HG02973 (cell line): ENCODE data around the gene VPS37C.
"Not testable (repeated sequence)": the region's sequence is repeated elsewhere in the genome, so short reads cannot be mapped to it uniquely, and the experiment has no call there.

Experiments used
- ATAC-seq: cut with Tn5 transposase; IDR thresholded peaks from one replicate; pipeline ENCODE4 v1.9.1; 2021; ENCODE audit warnings: moderate library complexity; ENCODE audit not compliant: unreplicated experiment

VPS37C gene

DNA sequence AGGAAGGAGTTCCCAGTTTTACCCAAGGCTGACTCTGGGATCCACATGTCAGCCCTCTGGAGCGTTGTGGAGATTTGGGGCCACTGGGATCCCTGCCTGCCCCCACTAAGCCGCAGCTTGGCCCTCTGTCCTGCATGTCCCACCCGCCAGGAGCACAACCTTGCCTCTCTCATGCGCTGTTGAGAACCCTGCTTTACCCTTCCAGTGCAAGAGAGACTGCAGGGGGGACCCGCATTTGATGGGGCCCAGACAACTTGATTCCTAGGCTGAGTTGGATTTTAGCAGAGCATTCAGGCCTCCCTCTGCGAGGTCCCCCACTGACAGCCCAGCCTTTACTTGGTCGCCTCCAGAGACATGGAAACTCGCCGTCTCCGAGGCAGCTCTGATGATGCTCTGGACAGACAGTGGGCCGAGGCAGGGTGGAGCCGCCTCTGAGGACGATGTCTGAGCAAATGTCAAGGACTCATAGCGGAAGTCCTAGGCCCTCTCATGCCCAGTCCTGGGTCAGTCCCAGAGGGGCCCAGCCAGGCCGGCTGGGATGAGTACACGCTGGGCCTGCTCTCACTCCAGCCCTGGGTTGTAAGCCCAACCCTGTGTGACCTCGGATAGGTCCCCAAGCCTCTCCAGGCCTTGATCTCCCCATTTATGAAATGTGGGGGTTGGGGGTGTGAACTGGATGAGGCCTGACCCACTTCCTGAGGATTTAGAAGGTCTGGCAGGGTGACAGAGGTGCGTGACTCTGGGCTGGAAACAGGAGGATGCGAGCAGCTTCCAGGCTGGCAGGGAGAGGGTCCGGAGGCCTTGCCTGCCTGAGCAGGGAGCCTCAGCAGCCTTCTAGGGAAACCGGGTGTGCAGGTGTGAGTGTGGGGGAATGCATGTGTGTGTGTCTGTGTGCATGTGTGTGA is 58.3 kb downstream of the VPS37C start:
- ATAC-seq = no peak

DNA sequence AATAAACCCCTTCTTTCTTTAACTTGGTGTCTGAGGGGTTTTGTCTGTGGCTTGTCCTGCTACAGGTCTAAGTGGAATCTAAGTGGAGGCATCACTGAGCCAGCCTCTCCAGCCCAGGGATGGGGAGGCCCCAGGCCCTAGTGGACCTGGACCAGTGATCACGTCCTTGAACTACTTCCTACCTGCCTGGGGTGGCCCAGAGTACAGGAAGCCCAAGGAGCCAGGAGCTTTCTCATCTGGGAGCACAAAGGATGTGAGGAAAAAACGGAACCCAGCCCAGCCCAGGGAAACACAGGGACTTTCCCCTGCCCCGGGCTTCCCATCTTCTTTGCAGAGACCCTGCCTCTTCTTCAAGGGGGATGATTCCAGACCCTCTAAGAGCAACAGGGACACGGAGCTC is 62.4 kb downstream of the VPS37C start:
- ATAC-seq = no peak

DNA sequence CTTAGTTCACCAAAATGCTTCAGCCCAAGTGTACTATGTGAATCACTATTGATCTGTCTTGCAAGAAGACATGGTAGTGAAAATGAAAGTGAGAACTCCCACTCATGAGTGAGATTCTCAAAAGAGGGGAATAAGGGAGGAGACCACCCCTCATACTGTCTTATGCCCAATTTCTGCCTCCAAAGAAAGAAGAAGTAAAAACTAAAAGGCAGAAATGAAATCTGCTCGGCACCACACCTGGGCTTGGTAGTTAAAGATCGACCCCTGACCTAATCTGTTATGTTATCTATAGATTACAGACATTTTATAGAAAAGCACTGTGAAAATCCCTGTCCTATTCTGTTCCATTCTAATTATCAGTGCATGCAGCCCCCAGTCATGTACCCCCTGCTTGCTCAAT is 63.0 kb downstream of the VPS37C start:
- not testable (repeated sequence) for ATAC-seq

DNA sequence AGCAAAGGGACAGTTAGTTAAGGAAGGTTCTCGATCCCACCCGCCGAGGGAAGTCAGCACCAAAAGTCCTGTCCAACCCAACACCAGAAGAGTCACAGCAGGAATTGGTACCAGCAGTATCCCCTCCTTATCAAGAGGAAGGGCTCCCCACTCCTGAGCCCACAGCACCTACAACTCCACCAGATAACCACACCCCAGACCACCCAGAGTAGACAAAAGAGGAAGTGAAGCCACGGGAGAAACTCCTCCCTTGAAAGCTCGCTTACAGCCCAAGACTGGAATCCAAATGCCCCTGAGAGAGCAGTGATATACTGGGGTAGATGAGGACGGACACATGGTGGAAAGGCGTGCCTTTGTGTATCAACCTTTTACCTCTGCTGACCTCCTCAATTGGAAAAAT is 66.2 kb downstream of the VPS37C start:
- no peak for ATAC-seq

DNA sequence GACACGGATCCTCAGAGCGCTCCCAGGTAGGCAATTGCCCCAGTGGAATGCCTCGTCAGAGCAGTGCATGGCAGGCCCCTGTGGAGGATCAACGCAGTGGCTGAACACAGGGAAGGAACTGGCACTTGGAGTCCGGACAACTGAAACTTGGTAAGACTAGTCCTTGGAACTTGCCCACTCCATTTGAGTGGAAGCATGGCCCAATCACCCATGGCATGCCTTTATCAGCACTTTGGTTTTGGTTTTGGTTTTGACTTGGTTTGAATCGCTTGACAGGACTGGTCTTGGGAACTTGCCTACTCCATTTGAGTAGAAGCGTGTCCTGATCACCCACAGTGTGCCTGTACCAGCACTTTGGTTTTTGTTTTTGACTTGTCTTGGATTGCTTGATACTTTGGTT is 67.1 kb downstream of the VPS37C start:
- not testable (repeated sequence) for ATAC-seq

DNA sequence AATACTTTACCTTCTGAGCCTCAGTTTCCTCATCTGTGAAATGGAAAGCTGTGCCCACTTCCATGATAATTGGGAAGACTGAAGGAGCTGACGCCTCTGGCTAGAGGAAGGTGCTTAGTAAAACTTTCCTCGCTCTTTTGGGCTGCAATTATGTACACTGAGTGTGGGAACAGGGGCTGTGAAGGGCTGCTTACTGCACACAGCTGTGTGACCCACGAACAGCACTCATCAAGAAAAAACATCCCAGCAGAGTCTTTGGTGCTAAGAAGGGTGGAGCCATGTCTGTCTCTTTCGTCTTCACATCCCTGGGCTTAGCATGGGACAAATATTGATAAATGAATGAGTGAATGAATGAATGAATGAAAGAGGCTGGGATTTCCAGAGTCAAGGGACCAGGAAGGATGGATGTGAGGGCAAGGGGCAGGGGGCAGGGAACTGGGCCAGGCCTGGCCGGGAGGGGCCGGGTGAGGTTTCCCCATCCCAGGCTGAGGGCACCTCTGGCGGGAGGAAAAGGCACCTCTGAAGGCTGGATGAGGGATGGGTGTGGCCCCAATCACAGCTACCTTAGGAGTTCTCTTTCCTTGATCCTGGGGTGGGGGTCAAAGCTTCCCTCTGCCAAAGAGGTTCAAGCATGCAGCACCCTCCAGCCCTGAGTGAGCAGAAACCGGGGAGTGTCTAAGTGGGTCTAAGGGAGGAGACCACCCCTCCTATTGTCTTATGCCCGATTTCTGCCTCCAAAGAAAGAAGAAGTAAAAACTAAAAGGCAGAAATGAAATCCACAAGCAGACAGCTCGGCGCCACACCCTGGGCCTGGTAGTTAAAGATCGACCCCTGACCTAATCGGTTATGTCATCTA is 68.1 kb downstream of the VPS37C start:
- ATAC-seq = no peak

DNA sequence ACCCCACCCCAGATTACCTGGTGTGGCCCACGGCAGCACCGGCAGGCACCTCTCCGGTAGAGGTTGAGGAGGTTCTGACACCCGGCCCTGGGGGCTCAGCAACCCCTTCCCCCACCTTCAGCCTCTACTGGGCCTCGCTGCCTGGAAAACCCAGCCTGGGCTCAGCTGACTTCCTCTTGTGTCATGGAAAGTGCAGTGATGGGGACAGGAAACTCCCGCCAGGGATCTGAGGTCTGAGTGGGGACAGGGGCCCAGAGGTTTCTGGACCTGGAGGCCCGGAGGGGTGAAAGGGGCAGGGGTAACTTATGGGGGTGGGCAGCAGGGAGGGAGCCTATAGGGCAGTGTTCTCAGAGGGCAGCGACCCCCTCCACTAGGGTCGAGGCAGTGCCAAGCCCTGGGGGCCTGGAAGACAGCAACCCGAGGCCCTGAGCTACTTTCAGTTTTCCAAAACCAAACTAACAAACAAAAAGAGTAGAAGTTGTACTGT is 68.9 kb downstream of the VPS37C start:
- peak; percentile 47 for ATAC-seq

DNA sequence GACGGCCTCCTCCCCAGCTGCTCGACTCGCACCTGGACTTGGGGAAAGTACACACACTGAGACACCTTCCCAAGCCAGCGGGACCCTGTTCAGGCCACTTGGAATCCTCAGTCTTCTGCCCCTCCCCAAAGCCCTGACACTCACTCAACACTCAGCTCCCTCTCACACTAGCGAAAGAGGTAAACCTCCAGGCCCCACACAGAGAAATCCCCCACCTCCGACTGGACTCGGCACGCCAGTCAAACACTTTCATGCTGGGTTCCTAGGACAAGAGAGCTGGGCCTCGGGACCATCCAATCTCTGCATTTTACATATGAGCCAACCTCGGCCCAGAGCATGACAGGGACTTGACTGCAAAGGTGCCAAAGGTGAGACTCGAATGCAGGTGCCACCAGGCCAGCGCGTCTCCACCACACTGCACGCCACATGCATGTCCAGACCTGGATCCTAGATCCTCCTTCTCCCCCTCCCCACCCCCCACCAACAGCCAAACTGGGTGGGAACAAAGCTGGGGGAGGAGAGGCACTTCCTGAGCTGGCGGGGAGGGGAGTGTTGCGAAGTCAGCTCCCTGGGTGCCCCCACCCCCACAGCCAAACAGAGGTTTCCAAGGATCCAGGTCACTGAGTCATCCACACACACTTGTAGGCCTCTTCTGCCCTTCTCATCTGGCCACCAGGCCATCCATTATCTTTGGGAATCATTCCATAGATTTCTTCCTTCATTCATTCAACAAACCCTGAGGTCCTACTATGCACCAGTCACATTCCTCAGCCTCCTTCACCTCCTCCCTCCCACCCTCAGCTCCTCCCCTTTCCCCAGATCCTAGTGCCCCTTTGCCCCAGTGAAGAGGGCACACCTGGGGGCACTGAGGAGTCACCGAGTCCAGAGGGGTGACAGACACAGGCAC is 69.6 kb downstream of the VPS37C start:
- ATAC-seq = no peak

DNA sequence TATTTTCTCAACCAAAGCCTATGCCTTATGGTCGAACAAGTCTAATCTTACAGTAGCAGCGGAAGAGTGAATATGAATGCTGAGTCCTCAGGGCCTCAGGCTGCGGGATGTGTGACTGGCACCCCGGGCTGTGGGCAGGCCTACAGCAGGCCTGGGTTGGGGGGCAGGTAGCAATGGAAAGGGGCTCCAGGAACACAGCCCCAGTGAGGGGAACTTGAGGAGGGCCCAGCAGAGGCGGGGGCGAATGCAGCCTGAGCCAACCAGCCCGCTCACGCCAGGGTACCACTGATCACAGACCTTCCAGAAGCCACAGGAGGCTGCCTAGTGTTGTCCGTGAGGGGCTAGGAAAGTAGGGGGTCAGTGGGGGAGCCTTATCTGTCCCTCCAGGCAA is 70.2 kb downstream of the VPS37C start:
- no peak for ATAC-seq

DNA sequence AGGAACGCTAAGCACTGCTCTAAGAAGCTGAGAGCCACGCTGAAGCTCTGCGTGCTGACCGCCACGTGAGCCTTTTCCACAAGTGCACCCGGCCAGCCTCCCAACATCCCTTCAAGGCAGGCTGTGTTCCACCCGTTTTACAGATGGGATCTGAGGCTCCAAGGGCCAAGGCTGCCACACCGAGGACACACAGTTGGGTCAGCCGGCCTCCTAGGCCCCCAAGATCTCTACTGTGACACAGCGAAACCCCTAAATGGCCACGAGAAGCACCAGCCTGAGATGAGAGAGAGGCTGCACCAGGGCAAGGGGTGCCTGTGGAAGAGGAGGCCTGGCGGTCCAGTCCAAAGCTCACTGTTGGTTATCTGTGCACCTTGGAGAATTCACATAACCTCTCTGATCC is 70.7 kb downstream of the VPS37C start:
- ATAC-seq = no peak

DNA sequence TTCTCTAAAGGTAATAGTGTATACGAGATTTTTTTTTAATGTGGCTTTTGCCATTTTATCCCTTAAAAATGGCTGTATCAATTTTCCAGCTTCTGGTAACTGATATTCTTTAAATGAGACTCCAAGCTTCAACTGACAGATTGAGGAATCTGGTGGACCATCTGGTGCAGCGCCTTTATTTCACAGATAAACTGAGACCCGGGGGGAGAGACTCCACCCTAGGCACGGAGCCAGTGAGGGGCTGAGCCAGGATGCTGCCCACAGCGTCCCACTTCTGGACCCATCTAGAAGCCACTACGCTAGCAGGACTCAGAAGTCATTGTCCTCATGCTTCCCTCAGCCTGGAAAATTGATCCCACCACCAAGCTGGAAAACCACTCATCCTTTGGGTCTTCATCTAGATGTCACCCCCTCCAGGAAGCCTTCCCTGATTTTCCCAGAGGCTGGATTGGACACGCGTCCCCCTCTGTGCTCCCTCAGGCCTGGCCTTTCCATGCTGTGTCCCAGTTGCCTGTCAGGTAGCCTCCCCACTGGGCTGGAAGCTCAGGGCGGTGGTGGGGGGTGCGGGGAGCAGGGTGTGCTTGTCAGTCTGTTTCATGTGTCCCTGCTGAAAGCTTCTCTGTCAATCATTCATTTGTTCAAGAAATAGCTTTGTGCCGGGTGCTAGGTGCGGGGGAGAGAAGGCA is 71.3 kb downstream of the VPS37C start:
- ATAC-seq = no peak

DNA sequence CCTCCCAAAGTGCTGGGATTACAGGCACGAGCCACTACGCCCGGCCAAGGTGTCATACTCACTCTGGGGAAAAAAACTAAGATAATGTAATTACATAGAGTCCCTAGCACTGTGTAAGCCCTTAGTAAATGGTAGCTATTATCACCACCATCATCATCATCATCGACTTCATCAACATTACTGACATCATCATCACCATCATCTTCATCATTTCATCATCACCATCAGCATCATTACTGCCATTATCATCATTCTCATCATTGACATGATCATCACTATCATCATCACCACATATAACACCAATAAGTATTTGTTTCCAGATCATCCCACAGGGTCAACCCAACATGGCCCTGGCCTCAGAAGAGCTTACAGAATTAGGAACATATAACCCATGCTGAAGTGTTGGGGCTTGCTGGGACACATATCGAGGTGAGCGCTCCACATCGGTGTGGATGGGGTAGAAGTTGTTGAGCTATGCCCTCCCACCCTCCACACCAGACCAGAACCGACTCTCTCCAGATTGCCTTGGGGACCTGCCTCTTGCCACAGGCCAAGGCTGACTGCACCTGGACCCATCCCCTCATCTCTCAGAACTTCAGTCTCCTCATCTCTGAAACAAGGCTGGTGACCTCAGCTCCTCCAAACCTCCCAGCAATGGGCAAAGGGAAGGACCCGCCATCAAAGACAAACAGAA is 73.7 kb downstream of the VPS37C start:
- no peak for ATAC-seq

DNA sequence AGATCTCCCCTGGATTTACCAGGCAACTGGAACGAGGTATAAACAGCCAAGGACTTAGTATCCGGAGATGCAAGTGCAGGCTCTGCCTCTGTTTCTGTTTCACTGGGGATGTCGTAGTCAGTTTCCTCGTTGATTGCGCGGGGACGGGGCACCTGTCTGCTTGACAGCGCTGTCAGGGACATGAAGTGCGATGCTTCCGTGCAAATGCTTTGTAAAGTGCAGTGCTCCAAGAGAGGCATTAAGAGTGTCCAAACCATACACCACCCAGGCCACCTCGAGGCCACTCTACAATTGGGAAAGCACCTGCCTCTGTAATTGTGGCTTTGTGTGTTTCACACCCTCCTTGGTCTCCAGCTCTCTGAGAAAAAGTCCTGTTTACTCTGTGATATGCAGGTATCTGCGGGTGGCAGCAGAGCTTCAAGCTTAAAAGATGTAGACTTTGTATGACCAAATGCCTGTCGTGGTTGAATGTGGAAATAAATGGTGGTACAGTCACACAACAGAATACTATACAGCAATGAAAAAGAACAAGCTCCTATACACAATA is 77.6 kb downstream of the VPS37C start:
- no peak for ATAC-seq

DNA sequence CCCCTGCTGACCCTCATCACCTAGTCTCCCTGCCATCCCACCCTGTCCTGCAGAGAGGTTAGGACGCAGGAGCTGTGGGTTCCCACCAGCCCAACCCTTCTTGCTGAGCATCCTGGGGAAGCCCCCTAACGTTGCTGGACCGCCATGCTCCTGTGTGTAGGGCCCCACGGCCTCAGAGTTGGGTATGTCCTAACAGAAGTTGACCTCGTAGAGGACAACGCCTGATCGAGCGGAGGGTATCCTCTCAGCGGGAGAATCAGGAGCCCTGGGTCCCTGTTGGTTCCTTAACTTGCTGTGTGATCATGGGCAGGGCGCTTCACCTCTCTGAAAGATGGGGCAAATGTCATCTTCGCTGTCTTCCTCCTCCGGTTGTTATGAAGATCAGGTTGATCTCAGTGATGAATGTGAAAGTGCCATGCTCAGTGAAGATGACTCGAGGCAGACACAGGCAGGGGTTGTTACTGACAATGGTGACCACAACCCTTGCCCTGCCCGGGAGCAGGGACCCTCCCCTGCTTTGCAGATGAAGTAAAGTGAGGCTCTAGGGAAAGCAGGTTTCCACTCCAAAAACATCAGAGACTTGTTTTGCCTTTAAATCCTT is 78.2 kb downstream of the VPS37C start:
- ATAC-seq = no peak

DNA sequence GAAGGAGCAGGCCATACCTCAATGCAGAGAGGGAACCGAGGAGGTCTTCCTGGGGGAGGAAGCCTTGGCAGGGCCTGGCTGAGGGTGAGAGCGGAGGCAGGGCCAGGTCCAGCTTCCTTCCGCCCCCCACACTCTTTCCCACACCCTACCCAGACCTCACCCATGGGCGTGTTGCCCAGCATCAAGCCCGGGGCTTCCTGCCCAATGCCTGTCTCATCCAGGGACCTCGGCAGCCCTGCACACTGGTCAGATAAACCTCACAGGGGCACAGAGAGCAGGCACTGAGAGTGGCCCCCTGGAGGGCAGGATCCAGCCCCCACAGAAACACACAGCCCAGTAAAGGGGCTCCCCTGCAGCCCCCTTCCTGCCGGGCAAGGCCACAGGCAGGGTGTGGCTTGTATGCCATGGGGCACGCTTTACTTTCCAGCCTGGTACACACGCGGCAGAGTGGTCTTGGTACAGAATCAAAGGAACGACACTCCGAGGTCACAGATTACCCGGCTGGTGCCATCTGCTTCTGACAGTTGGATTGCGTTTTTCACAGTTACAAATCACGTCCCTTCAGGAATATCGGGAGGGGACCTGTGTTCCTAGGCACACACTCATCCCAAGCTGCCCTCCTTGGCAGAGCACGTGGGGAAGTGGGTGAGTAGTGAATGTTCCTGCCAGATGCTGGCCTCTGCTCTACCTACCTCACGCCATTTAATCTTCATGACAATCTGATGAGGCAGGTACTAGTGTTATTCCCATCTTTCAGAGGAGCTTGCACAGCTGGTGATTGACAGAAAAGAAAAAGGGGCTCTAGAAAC is 79.0 kb downstream of the VPS37C start:
- ATAC-seq = no peak

DNA sequence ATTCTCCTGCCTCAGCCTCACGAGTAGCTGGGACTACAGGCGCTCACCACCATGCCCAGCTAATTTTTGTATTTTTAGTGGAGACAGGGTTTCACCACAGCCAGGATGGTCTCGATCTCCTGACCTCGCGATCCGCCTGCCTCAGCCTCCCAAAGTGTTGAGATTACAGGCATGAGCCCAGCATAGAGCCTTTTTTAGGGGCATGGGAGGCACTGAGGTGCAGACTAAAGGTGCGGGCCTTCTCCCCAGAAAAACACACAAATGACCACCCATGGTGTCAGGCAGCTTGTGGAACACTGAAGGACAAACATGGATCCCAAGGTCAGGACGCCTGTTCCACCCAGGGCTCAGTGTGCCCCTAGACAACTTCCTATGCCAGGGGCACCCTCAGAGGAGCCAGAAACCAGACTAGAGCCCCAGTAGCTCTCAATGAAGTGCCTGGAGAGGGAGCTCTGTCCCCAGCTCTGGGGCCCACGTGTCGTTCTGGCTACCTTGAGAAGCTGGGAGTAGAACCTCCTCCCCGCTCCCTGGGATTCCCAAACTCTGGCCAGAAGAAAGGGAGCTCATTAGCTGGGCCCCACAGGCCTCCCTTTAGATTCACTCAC is 80.1 kb downstream of the VPS37C start:
- ATAC-seq = no peak

DNA sequence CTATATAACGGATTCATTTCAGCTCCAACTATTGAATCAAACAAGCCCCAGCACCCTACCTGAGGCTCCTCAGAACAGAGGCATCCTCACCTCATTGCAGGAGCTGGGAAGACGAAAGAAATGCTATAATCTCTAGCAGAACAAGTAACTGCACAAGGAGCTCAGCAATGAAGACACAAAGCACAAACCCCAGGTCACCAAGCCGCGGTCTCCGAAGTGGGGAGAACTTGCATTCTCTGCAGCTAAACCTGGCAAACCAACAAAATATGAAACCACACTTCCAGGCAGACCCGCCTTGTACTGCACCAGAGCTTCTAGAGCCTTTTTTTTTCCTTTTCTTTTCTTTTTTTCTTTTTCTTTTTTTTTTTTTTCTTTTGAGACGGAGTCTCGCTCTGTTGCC is 80.7 kb downstream of the VPS37C start:
- ATAC-seq = no peak
